A549 (cell line): Measurements from ENCODE around the gene BHLHA15.

Experiments used
- NR3C1 ChIP-seq: fragments of >200 bp; sonication (Bioruptor Twin); formaldehyde crosslinking; IDR thresholded peaks from 3 replicates; pipeline ENCODE4 v1.6.1; 2017
- POLR2A ChIP-seq: IDR thresholded peaks from 2 replicates; pipeline ENCODE4 v1.6.1; 2012; ENCODE audit warnings: mild to moderate bottlenecking, low read length
- ZC3H11A ChIP-seq: fragments of 450-650 bp; IDR thresholded peaks from 2 replicates; pipeline ENCODE4 v1.6.1; 2014; ENCODE audit warnings: antibody characterized with exemption, mild to moderate bottlenecking

- no peak for TF ChIP-seq ZC3H11A
- no peak for TF ChIP-seq NR3C1
- TF ChIP-seq POLR2A: no peak
Measured at GRCh38 chr7:98196706-98197605, 14.3 kb upstream of the BHLHA15 start.
